DND-41 (cell line): ENCODE data around the gene COL26A1.

ENCODE experiments used
- ATAC-seq: fragments of 200-7000 bp; cut with Tn5 transposase; 3 replicates; pipeline ENCODE4 v1.9.1; 2021; ENCODE audit warnings: low read depth; ENCODE audit not compliant: insufficient read depth
- DNase-seq: peaks from one replicate; pipeline ENCODE4 v3.0.0-alpha.2; 2020
- H2AFZ ChIP-seq: 2 replicates; pipeline ENCODE4 v1.6.0; 2012; ENCODE audit warnings: low read depth, low read length
- H3K27ac ChIP-seq: 2 replicates; pipeline ENCODE4 v1.5.1; 2012; ENCODE audit warnings: low read length, inconsistent platforms
- H3K27me3 ChIP-seq: fragments of 200-600 bp; sonication (generic); 2 replicates; pipeline ENCODE4 v1.6.0; 2012; ENCODE audit warnings: low read length, mild to moderate bottlenecking, inconsistent platforms; ENCODE audit not compliant: insufficient read depth, poor library complexity
- H3K36me3 ChIP-seq: 2 replicates; pipeline ENCODE4 v1.5.1; 2012; ENCODE audit warnings: low read length, inconsistent platforms; ENCODE audit not compliant: insufficient read depth
- H3K4me1 ChIP-seq: 2 replicates; pipeline ENCODE4 v1.5.1; 2012; ENCODE audit warnings: mild to moderate bottlenecking, low read length; ENCODE audit not compliant: insufficient read depth
- H3K4me2 ChIP-seq: 2 replicates; pipeline ENCODE4 v1.6.0; 2012; ENCODE audit warnings: mild to moderate bottlenecking, moderate library complexity, low read length, inconsistent platforms; ENCODE audit not compliant: insufficient read depth
- H3K4me3 ChIP-seq, 2 experiments: fragments of 200-600 bp in 1 of 2; shearing (Covaris generic) in 1 of 2; 2 replicates each; pipeline ENCODE4 v1.5.1; 2012 to 2016; ENCODE audit warnings: inconsistent platforms in 2 of 2, low read length in 2 of 2, mild to moderate bottlenecking in 2 of 2, low read depth in 1 of 2, moderate library complexity in 1 of 2
- H3K79me2 ChIP-seq: 2 replicates; pipeline ENCODE4 v1.6.0; 2012; ENCODE audit warnings: low read length, inconsistent platforms; ENCODE audit not compliant: insufficient read depth
- H3K9ac ChIP-seq: 2 replicates; pipeline ENCODE4 v1.6.0; 2012; ENCODE audit warnings: low read depth, mild to moderate bottlenecking, inconsistent platforms, low read length, moderate library complexity
- H3K9me3 ChIP-seq: 2 replicates; pipeline ENCODE4 v1.5.1; 2012; ENCODE audit warnings: low read length, moderate library complexity, mild to moderate bottlenecking, inconsistent platforms; ENCODE audit not compliant: insufficient read depth, severe bottlenecking
- H4K20me1 ChIP-seq: 2 replicates; pipeline ENCODE4 v1.6.0; 2012; ENCODE audit warnings: low read length; ENCODE audit not compliant: insufficient read depth
- CTCF ChIP-seq: IDR thresholded peaks from 2 replicates; pipeline ENCODE4 v1.5.1; 2012; ENCODE audit warnings: borderline replicate concordance, low read length, moderate library complexity, mild to moderate bottlenecking; ENCODE audit not compliant: poor library complexity, severe bottlenecking; ENCODE audit errors: extremely low read depth
- EZH2 ChIP-seq: IDR thresholded peaks from 3 replicates; pipeline ENCODE4 v1.6.1; 2012; ENCODE audit warnings: borderline replicate concordance, low read depth, mild to moderate bottlenecking, moderate library complexity, low read length, inconsistent platforms; ENCODE audit not compliant: severe bottlenecking

COL26A1 gene

DNA sequence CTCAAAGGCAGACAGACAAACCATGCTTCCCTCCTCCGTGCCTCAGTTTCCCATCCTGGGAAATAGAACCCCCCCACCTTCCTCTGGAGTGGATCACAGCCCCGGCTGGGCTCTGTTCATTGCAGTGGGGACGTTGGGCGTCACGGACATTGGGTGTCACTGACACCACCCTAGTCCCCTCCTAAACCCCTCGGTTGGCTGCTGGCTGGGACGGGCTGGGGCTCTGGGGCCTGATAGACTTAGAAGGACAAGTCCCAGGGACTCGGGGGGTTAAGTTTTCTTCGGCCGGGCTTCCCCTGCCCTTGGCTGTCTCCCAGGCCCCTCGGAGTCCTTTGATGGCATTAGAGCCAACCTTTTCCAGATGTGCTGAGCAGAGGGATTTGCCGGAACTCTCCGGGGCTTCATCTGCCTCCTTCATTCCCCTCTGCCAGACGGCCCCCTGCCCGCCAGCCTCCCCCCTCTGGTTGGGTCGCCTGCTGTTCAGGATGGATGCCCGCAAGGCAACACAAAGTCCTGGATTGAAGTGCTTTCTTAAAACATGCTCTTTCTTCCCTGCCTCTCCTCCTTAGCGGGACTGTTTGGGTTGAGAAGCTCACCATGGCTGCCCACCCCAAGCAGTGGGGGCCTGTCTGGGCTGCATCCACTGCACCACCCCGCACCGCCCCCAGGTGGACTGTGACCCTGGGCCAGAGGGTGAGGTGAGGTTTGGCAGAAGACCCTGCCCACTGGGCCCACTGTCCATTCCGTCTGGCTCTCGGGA, 73.0 kb downstream of the COL26A1 start:
- no peaks in the 10 kb centered on the region for H4K20me1 ChIP-seq
- no peak overlapping the region for H2AFZ ChIP-seq
- H3K9ac ChIP-seq: no peak overlapping the region
- no peaks in the 10 kb centered on the region for H3K36me3 ChIP-seq
- no peak for DNase-seq
- H3K27ac ChIP-seq: no peak overlapping the region
- no peaks in the 10 kb centered on the region for H3K9me3 ChIP-seq
- H3K4me3 ChIP-seq: no peak overlapping the region
- no peaks in the 10 kb centered on the region for H3K4me1 ChIP-seq
- H3K27me3 ChIP-seq: no peaks in the 10 kb centered on the region
- no peak overlapping the region for H3K4me2 ChIP-seq
- TF ChIP-seq CTCF (no peak), EZH2 (no peak)
- ATAC-seq: no peak
- no peaks in the 10 kb centered on the region for H3K79me2 ChIP-seq

DNA sequence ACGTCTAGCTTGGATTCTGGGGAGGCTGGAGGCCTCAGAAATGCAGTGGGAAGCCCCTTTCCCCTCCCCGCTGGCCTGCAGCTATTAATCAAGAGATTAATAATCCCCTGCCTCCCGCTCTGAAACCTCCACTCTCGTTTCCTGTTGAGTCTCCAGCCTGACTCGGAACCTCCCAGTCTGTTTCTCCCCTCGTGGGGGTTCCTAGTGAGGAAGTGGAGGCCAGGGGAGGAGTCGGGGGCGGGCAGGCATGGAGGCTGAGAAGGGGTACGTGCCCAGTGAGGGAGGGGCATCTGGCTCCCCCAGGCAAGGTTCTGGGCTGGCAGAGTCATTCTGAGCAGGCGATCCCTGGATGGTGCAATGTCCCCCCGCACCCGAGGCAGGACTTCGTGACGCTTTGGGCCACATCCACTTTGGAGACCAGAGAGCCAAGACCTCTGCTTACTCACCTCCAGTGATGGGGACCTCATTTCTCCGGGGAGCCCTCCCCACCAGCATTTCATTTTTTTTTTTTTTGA, 73.6 kb downstream of the COL26A1 start:
- H4K20me1 ChIP-seq: no peaks in the 10 kb centered on the region
- no peak overlapping the region for H3K9ac ChIP-seq
- TF ChIP-seq EZH2 (no peak), CTCF (no peak)
- no peaks in the 10 kb centered on the region for H3K27me3 ChIP-seq
- no peak overlapping the region for H3K27ac ChIP-seq
- ATAC-seq (no peak), DNase-seq (no peak)
- H3K9me3 ChIP-seq: no peaks in the 10 kb centered on the region
- H2AFZ ChIP-seq: no peak overlapping the region
- H3K79me2 ChIP-seq: no peaks in the 10 kb centered on the region
- no peaks in the 10 kb centered on the region for H3K36me3 ChIP-seq
- H3K4me2 ChIP-seq: no peak overlapping the region
- no peaks in the 10 kb centered on the region for H3K4me1 ChIP-seq
- H3K4me3 ChIP-seq: no peak overlapping the region

DNA sequence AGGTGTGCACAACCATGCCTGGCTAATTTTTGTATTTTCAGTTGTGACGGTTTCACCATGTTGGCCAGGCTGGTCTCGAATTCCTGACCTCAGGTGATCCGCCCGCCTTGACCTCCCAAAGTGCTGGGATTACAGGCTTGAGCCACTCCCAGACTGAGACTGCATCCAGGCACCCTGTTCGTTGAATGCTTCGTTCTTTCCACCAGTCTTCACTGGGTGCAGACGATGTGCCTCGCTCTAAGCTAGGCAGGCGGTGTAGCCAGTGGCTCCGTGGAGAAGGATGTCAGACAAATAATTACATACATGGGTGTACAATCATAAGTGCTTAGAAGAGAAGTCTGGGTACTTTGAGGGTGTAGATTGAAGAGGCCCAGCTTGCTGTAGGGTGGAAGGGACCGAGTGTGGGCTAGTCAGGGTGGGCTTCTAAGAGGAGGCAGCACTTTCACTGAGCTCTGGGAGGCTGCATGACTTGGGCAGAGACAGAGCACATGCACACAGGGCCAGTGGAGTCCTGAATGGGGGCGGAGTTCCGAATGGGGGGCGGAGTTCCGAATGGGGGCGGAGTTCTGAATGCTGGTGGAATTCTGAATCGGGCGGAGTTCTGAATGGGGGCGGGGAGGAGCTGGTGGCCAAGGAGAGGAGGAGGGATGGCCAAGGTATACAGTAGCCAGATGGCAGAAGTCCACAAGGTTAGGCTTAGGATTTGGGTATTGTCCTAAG, 74.3 kb downstream of the COL26A1 start:
- DNase-seq (no peak), ATAC-seq (no peak)
- Histone ChIP-seq H3K4me1 (no peaks in the 10 kb centered on the region), H3K27me3 (peaks cover 6% of the 10 kb centered on the region), H3K79me2 (no peaks in the 10 kb centered on the region), H3K36me3 (no peaks in the 10 kb centered on the region), H2AFZ (no peak overlapping the region), H3K27ac (no peak overlapping the region), H3K4me3 (no peak overlapping the region), H3K9ac (no peak overlapping the region), H3K4me2 (no peak overlapping the region), H3K9me3 (no peaks in the 10 kb centered on the region), H4K20me1 (no peaks in the 10 kb centered on the region)
- no peak for TF ChIP-seq CTCF
